Measurements from ENCODE around the gene ARAP1. TPM values are rescaled to one million over a fixed set of nuclear protein-coding genes. Genes with fewer than 3 reads are reported as not detected.
A peak's percentile ranks its signal among the peaks of the same experiment; 100 is the strongest.

Gene ARAP1
- total and polyA plus RNA-seq, 2 of the 8 experiments (the other 6 are each of a cell fraction or from before 2014, with no cell fraction given) = 25.7 to 61.6 TPM

DNA sequence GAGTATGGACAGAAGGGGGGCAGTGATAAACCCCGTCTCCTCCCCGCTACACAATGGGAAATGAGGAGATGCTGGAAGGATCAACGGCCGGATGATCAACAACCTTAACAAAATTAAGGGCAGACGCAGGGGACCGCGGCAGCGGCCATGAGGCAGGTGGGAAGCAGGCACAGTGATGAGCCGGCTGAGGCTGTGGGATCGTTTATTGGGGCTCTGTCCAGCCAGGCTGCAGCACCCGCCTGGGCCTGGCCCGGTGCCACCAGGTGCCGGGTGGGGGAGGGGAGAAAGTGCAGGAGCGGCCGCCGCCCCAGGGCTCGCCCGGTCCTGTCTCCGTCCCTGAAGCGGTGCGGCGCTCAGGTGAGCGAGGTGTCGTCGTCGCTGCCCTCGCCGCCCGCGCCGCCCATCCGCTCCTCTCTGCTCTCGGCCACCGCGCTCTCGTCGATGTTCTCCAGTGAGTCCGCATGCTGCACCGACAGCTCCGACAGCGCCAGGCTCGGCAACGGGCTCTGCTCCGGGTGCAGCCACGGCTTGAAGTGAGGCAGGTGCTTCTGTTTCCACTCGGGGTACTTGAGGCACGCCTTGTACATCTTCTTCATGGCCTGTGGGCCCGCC, 2.4 kb upstream of the ARAP1 start:
- H3K9me3 ChIP-seq (ENCODE audit: insufficient read depth in 2 of 2, low read depth in 1 of 2, low read length in 1 of 2) = no peaks in the 10 kb centered on the region
- peak overlapping the region; percentile 35 to 40 for H3K4me2 ChIP-seq (ENCODE audit: insufficient read depth in 1 of 2, low read depth in 2 of 2, low read length in 2 of 2)
- no peaks in the 10 kb centered on the region for H3K36me3 ChIP-seq (ENCODE audit: control insufficient read depth in 2 of 4, insufficient read depth in 4 of 4, low read length in 3 of 4)
- no peak overlapping the region for H3K27ac ChIP-seq (ENCODE audit: low read depth, low read length)
- no peak overlapping the region for H4K8ac ChIP-seq (ENCODE audit: extremely low read depth, insufficient read depth, low read length)
- H4K20me1 ChIP-seq (replicated peaks in 1 of 2; ENCODE audit: control insufficient read depth in 1 of 2, insufficient read depth in 2 of 2, low read length in 2 of 2) = peaks cover 0 to 2% of the 10 kb centered on the region in 2 experiments
- no peak overlapping the region for H3K14ac ChIP-seq (ENCODE audit: insufficient read length)
- peak in 1 of 2 experiments; percentile 66 for DNase-seq (ENCODE audit: low read depth in 1 of 2, low spot score in 2 of 2)
- H3K4ac ChIP-seq (replicated peaks; ENCODE audit: insufficient read length, low read depth, low read length) = no peak overlapping the region
- peaks cover 0 to 18% (median 12%) of the 10 kb centered on the region in 4 experiments; a peak in 6 of 7 replicates for H3K4me1 ChIP-seq (replicated peaks in 1 of 4; ENCODE audit: control insufficient read depth in 3 of 4, insufficient read depth in 4 of 4, low read length in 3 of 4)
- no peak overlapping the region for H2BK15ac ChIP-seq (ENCODE audit: low read length)
- peak overlapping the region in 1 of 4 experiments; percentile 22; a peak in 1 of 8 replicates for H3K4me3 ChIP-seq (ENCODE audit: extremely low read depth in 1 of 4, insufficient read depth in 2 of 4, low read depth in 3 of 4, low read length in 4 of 4)
- no peak overlapping the region; the same call in 1 of the 2 replicates for H3K18ac ChIP-seq (ENCODE audit: extremely low read depth, low read length)
- H3K9ac ChIP-seq (replicated peaks in 1 of 4; ENCODE audit: extremely low read depth in 1 of 4, low read depth in 3 of 4, low read length in 3 of 4) = no peak overlapping the region
- H3K27me3 ChIP-seq (replicated peaks in 1 of 4; ENCODE audit: control insufficient read depth in 3 of 4, extremely low read depth in 1 of 4, insufficient read depth in 3 of 4, low read length in 3 of 4) = peaks cover 0 to 10% (median 5%) of the 10 kb centered on the region in 4 experiments; a peak in 3 of 7 replicates
- CTCF ChIA-PET (ENCODE audit: partially characterized antibody) = interaction anchor here (0.6 to 0.8 kb wide), 3 partner anchors 10 to 44 kb away, joined by 3 read pairs; no protein-coding TSS in a partner anchor
- peaks cover 6% of the 10 kb centered on the region; the same call in 1 of the 2 replicates for H3K79me1 ChIP-seq (ENCODE audit: low read depth, low read length)
- H2BK120ac ChIP-seq (replicated peaks; ENCODE audit: low read depth, low read length) = no peak overlapping the region
- H2AK5ac ChIP-seq (ENCODE audit: low read depth, low read length) = no peak overlapping the region; the same call in 1 of the 2 replicates
- no peak for FAIRE-seq
- no peak overlapping the region for H2AFZ ChIP-seq (ENCODE audit: low read length)
- peak overlapping the region; percentile 29 for H4K91ac ChIP-seq (replicated peaks; ENCODE audit: insufficient read length, low read length)
- H2BK12ac ChIP-seq (ENCODE audit: low read depth, low read length) = peak overlapping the region; percentile 30; the same call in 1 of the 2 replicates
- no peak overlapping the region for H4K5ac ChIP-seq (ENCODE audit: insufficient read length, low read depth, low read length)
- H3K79me2 ChIP-seq (ENCODE audit: control insufficient read depth in 1 of 2, insufficient read depth in 2 of 2, low read length in 2 of 2) = peaks cover 0 to 18% of the 10 kb centered on the region in 2 experiments; a peak in 2 of 4 replicates
- no peak overlapping the region for H2BK20ac ChIP-seq (ENCODE audit: low read length)
- 52% methylated on average over 45 of the region's 48 CpGs; no CpG with 5 or more reads in 1 of the 2 experiments for WGBS, 2 experiments (ENCODE audit: extremely low coverage in 1 of 2, insufficient coverage in 1 of 2, insufficient read length in 1 of 2, insufficient replicate concordance in 2 of 2, low coverage in 1 of 2, low lambda C conversion rate in 2 of 2, missing lambda C conversion rate in 1 of 2)
- H3K23me2 ChIP-seq (ENCODE audit: low read depth, low read length) = peaks cover 16% of the 10 kb centered on the region; the same call in 1 of the 2 replicates
- POLR2A ChIA-PET (ENCODE audit: partially characterized antibody) = interaction anchor here (1.2 kb wide), 1 partner anchor 25 kb away, joined by 4 read pairs; no protein-coding TSS in a partner anchor
- no peak overlapping the region for H3K23ac ChIP-seq (ENCODE audit: insufficient read length)
- H3K56ac ChIP-seq (replicated peaks; ENCODE audit: insufficient read length, low read depth, low read length) = no peak overlapping the region
- 0 out of 2 replicates have a peak overlapping the region, but pooled peaks have one; percentile 16 for H2BK5ac ChIP-seq (ENCODE audit: low read depth, low read length)
- TF ChIP-seq, protein P1, sequence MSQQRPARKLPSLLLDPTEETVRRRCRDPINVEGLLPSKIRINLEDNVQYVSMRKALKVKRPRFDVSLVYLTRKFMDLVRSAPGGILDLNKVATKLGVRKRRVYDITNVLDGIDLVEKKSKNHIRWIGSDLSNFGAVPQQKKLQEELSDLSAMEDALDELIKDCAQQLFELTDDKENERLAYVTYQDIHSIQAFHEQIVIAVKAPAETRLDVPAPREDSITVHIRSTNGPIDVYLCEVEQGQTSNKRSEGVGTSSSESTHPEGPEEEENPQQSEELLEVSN (IDR thresholded peaks at IDR 0.05) = peak; percentile 63; the same call in 1 of the 2 replicates
- TF ChIP-seq, protein P2, sequence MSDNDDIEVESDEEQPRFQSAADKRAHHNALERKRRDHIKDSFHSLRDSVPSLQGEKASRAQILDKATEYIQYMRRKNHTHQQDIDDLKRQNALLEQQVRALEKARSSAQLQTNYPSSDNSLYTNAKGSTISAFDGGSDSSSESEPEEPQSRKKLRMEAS (IDR thresholded peaks at IDR 0.05) = peak; percentile 74
- TF ChIP-seq GABPA (IDR thresholded peaks at IDR 0.05; ENCODE audit: borderline replicate concordance, insufficient read depth, low read length) (no peak), SRF (IDR thresholded peaks at IDR 0.05; ENCODE audit: low read depth, low read length) (no peak), NRF1 (IDR thresholded peaks at IDR 0.05; ENCODE audit: low read depth, low read length) (no peak), CREB1 (IDR thresholded peaks at IDR 0.05) (peak; percentile 9; the same call in 1 of the 2 replicates), JUND (IDR thresholded peaks at IDR 0.05; ENCODE audit: low read length) (no peak)
- TF ChIP-seq, protein P3, sequence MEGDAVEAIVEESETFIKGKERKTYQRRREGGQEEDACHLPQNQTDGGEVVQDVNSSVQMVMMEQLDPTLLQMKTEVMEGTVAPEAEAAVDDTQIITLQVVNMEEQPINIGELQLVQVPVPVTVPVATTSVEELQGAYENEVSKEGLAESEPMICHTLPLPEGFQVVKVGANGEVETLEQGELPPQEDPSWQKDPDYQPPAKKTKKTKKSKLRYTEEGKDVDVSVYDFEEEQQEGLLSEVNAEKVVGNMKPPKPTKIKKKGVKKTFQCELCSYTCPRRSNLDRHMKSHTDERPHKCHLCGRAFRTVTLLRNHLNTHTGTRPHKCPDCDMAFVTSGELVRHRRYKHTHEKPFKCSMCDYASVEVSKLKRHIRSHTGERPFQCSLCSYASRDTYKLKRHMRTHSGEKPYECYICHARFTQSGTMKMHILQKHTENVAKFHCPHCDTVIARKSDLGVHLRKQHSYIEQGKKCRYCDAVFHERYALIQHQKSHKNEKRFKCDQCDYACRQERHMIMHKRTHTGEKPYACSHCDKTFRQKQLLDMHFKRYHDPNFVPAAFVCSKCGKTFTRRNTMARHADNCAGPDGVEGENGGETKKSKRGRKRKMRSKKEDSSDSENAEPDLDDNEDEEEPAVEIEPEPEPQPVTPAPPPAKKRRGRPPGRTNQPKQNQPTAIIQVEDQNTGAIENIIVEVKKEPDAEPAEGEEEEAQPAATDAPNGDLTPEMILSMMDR (IDR thresholded peaks at IDR 0.05; ENCODE audit: control extremely low read depth in 1 of 3, insufficient read depth in 1 of 3, low read depth in 1 of 3, low read length in 3 of 3) = no peak

Measured in H1 (cell line).